SK-N-SH (cell line): ENCODE measurements around the gene LSM2.

Experiments used
- CTCF ChIP-seq: fragments of 200-600 bp; sonication (generic); IDR thresholded peaks from 2 replicates; pipeline ENCODE4 v1.6.1; 2017; ENCODE audit warnings: antibody characterized with exemption, mild to moderate bottlenecking, moderate library complexity
- EZH2phosphoT487 ChIP-seq: fragments of 200-600 bp; sonication (generic); IDR thresholded peaks from 2 replicates; pipeline ENCODE4 v1.6.1; 2017; ENCODE audit warnings: low read depth, mixed run types, mild to moderate bottlenecking, antibody characterized with exemption, moderate library complexity, borderline replicate concordance
- FOXJ3 ChIP-seq: sonication (generic); formaldehyde crosslinking; IDR thresholded peaks from 2 replicates; pipeline ENCODE4 v1.5.1; 2020; ENCODE audit warnings: mild to moderate bottlenecking, missing genetic modification reagents
- IRF3 ChIP-seq: fragments of 150-350 bp; IDR thresholded peaks from 2 replicates; pipeline ENCODE4 v1.6.1; 2016; ENCODE audit warnings: mild to moderate bottlenecking, low read depth, low read length
- NFIC ChIP-seq: IDR thresholded peaks from 2 replicates; pipeline ENCODE4 v1.4.0; 2012; ENCODE audit warnings: borderline replicate concordance
- NRF1 ChIP-seq: IDR thresholded peaks from 2 replicates; pipeline ENCODE4 v1.6.1; 2012; ENCODE audit warnings: low read depth, mild to moderate bottlenecking, low read length
- RCOR1 ChIP-seq: fragments of 150-350 bp; IDR thresholded peaks from 2 replicates; pipeline ENCODE4 v1.6.1; 2017; ENCODE audit warnings: antibody characterized with exemption, low read length
- RXRA ChIP-seq: IDR thresholded peaks from 2 replicates; pipeline ENCODE4 v1.4.0; 2012; ENCODE audit warnings: low read depth, mild to moderate bottlenecking, borderline replicate concordance
- SMC3 ChIP-seq: IDR thresholded peaks from 2 replicates; pipeline ENCODE4 v1.6.1; 2012; ENCODE audit warnings: low read depth, low read length, improper control_type of control experiment
- TF ChIP-seq, protein P1 (sequence below): IDR thresholded peaks from 2 replicates; pipeline ENCODE4 v1.4.0; 2012; ENCODE audit warnings: low read depth

- TF ChIP-seq IRF3 (no peak), CTCF (no peak), EZH2phosphoT487 (no peak), FOXJ3 (no peak), RXRA (no peak), NRF1 (no peak), RCOR1 (no peak), SMC3 (no peak), NFIC (no peak)
- TF ChIP-seq, protein P1, sequence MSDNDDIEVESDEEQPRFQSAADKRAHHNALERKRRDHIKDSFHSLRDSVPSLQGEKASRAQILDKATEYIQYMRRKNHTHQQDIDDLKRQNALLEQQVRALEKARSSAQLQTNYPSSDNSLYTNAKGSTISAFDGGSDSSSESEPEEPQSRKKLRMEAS, result no peak; the same call in 1 of the 2 replicates
Measured at GRCh38 chr6:31814677-31815024, 7.9 kb upstream of the LSM2 start.
